Smooth muscle cell (in vitro differentiated cells): ENCODE measurements around the gene TMEM117. TPM values are rescaled to one million over a fixed set of nuclear protein-coding genes. Genes with fewer than 3 reads are reported as not detected.
"Not testable (repeated sequence)": the region's sequence is repeated elsewhere in the genome, so short reads cannot be mapped to it uniquely, and the experiment has no call there.

Source experiments
- DNase-seq: peaks from one replicate; lab custom pipeline; 2025; ENCODE audit not compliant: unreplicated experiment; lab: John Stamatoyannopoulos, UW
- H2AFZ ChIP-seq: fragments of 200-600 bp; sonication (generic); 2 replicates; pipeline ENCODE4 v1.6.0; 2016; ENCODE audit warnings: antibody characterized with exemption, low read depth, mild to moderate bottlenecking
- H3F3A ChIP-seq: fragments of 200-600 bp; sonication (generic); 2 replicates; pipeline ENCODE4 v1.6.0; 2017; ENCODE audit warnings: antibody characterized with exemption, low read depth
- H3K27ac ChIP-seq: fragments of 200-600 bp; sonication (generic); 2 replicates; pipeline ENCODE4 v1.5.1; 2016; ENCODE audit warnings: low read depth, mild to moderate bottlenecking
- H3K27me3 ChIP-seq: fragments of 200-600 bp; sonication (generic); 2 replicates; pipeline ENCODE4 v1.6.1; 2016; ENCODE audit warnings: low read depth, mild to moderate bottlenecking
- H3K36me3 ChIP-seq: fragments of 200-600 bp; sonication (generic); 2 replicates; pipeline ENCODE4 v1.5.1; 2016; ENCODE audit warnings: low read depth
- H3K4me1 ChIP-seq: fragments of 200-600 bp; sonication (generic); 2 replicates; pipeline ENCODE4 v1.5.1; 2016; ENCODE audit warnings: low read depth
- H3K4me2 ChIP-seq: fragments of 200-600 bp; sonication (generic); 2 replicates; pipeline ENCODE4 v1.6.0; 2016; ENCODE audit warnings: mild to moderate bottlenecking
- H3K4me3 ChIP-seq: fragments of 200-600 bp; sonication (generic); 2 replicates; pipeline ENCODE4 v1.5.1; 2016; ENCODE audit warnings: mild to moderate bottlenecking
- H3K79me2 ChIP-seq: fragments of 200-600 bp; sonication (generic); 2 replicates; pipeline ENCODE4 v1.6.0; 2016; ENCODE audit warnings: low read depth, mild to moderate bottlenecking
- H3K9ac ChIP-seq: fragments of 200-600 bp; sonication (generic); 2 replicates; pipeline ENCODE4 v1.6.0; 2016; ENCODE audit warnings: low read depth
- H3K9me3 ChIP-seq: fragments of 200-600 bp; sonication (generic); replicated peaks from 2 replicates; pipeline ENCODE4 v1.5.1; 2016; ENCODE audit warnings: low read depth
- H4K20me1 ChIP-seq: fragments of 200-600 bp; sonication (generic); 2 replicates; pipeline ENCODE4 v1.6.0; 2016; ENCODE audit warnings: low read depth
- CTCF ChIP-seq: fragments of 200-600 bp; sonication (generic); IDR thresholded peaks from 2 replicates; pipeline ENCODE4 v1.5.1; 2017; ENCODE audit warnings: borderline replicate concordance, mild to moderate bottlenecking, antibody characterized with exemption; ENCODE audit not compliant: insufficient read depth, poor library complexity, severe bottlenecking
- WGBS: methylation state at CpG from one replicate; pipeline ENCODE4 v1.1.7; 2016; ENCODE audit warnings: low lambda C conversion rate; 5-methylcytosine and 5-hydroxymethylcytosine counted together
- polyA plus RNA-seq: library from polyadenylated mRNA; unstranded; fragments of >200 nt; fragmentation: Nextera tagmentation; extraction: Ambion mirVana; gene quantifications from 2 replicates; pipeline ENCODE4 v1.2.1, GENCODE V29; 2016
- total RNA-seq: library from RNA; depleted of rRNA; stranded (reverse); fragments of >200 nt; gene quantifications from 2 replicates; pipeline ENCODE4 v1.2.3, GENCODE V29; 2014

The TMEM117 gene
- total and polyA plus RNA-seq, 2 experiments from 2014 or later = 13.0 to 38.9 TPM

DNA sequence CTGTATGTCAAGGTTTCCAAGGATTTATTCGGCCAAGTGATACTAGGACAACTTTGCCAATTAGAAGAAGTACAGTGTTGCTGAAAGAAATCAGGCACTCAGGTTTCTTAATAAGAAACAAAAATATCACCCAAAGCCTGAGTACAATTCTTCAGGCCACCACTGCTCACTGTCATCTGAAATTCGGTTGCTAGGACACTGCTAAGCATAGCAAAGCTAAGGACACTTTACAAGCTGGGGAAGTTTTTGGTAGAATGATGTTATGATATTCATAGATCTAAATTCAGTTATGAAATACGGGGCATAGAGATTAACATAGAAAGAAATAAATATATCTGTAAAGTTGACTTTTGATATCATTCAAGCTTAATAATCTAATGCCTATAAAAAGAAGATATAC, 535.1 kb downstream of the TMEM117 start:
- Histone ChIP-seq H2AFZ (no peak overlapping the region), H3K27ac (no peak overlapping the region), H3K9ac (no peak overlapping the region), H3K36me3 (no peaks in the 10 kb centered on the region), H3K9me3 (no peaks in the 10 kb centered on the region), H3K79me2 (no peaks in the 10 kb centered on the region), H4K20me1 (no peaks in the 10 kb centered on the region), H3K4me1 (no peaks in the 10 kb centered on the region), H3K4me2 (no peak overlapping the region), H3K27me3 (no peaks in the 10 kb centered on the region), H3F3A (no peaks in the 10 kb centered on the region), H3K4me3 (no peak overlapping the region)
- DNase-seq = no peak
- 86% methylated on average over 3 of the region's 3 CpGs for WGBS
- TF ChIP-seq CTCF = no peak

DNA sequence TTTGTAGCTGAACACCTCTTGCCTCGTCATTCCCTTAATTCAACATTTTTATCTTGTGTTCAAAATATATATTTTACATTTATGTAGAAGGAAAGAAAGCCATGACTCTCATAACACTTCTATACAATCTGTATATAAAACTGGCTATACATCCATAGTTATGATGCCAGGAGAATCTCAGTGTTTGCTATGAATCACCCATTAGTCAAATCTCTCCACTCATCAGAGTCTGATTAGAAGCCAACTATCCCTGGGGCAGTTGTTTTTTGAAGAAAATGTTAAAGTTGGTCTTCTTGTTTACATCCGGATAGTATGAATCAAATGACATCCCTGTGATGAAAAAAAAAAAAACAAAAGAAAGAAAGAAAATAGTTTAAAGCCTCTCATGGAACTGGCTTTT, 536.4 kb downstream of the TMEM117 start:
- H3K4me2 ChIP-seq = no peak overlapping the region

GRCh38 chr12:44375694-44376093, 539.8 kb downstream of the TMEM117 start:
- Histone ChIP-seq H3K4me1 (no peaks in the 10 kb centered on the region), H2AFZ (no peak overlapping the region), H3K79me2 (no peaks in the 10 kb centered on the region), H3K9ac (no peak overlapping the region), H4K20me1 (no peaks in the 10 kb centered on the region), H3K27ac (no peak overlapping the region), H3K4me3 (no peak overlapping the region), H3K27me3 (no peaks in the 10 kb centered on the region), H3K9me3 (no peaks in the 10 kb centered on the region), H3K4me2 (no peak overlapping the region), H3K36me3 (no peaks in the 10 kb centered on the region), H3F3A (no peaks in the 10 kb centered on the region)
- 95% methylated on average over 1 of the region's 1 CpG for WGBS
- no peak for TF ChIP-seq CTCF
- DNase-seq = no peak

More for the DNA sequence above, 536.4 kb downstream of the TMEM117 start:
- Histone ChIP-seq H3K9ac (no peak overlapping the region), H3K79me2 (no peaks in the 10 kb centered on the region), H3K27me3 (no peaks in the 10 kb centered on the region), H3K4me3 (no peak overlapping the region), H2AFZ (no peak overlapping the region), H4K20me1 (no peaks in the 10 kb centered on the region), H3K27ac (no peak overlapping the region), H3F3A (no peaks in the 10 kb centered on the region), H3K9me3 (no peaks in the 10 kb centered on the region), H3K4me1 (no peaks in the 10 kb centered on the region), H3K36me3 (no peaks in the 10 kb centered on the region)
- 89% methylated on average over 2 of the region's 2 CpGs for WGBS
- TF ChIP-seq CTCF = no peak
- DNase-seq = no peak

- Histone ChIP-seq H3K4me3 (no peak overlapping the region), H3K4me2 (no peak overlapping the region), H3K36me3 (no peaks in the 10 kb centered on the region), H3K27me3 (no peaks in the 10 kb centered on the region), H4K20me1 (no peaks in the 10 kb centered on the region), H3K79me2 (no peaks in the 10 kb centered on the region), H3K27ac (no peak overlapping the region), H2AFZ (no peak overlapping the region), H3K4me1 (no peaks in the 10 kb centered on the region), H3K9ac (no peak overlapping the region), H3F3A (no peaks in the 10 kb centered on the region), H3K9me3 (no peaks in the 10 kb centered on the region)
- TF ChIP-seq CTCF = no peak
- 81% methylated on average over 5 of the region's 5 CpGs for WGBS
- no peak for DNase-seq
Observed at GRCh38 chr12:44377443-44378187, 541.7 kb downstream of the TMEM117 start.

DNA sequence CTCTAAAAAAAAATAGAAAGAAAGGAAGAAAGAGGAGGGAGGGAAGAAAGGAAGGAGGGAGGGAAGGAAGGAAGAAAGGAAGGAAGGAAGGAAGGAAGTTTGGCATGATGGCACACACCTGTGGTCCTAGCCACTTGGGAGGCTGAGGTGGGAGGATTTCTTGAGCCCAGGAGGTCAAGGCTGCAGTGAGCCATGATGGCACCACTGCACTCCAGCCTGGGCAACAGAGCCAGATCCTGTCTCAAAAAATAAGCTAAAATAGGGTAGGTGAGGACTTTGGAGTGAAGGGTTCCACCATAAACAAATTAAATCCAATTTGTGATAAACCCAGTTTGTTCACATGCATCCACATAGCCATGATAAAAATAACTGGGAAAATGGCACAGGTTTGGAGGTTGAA, 543.2 kb downstream of the TMEM117 start:
- not testable (repeated sequence) for H3K4me3 ChIP-seq, H3K4me2 ChIP-seq, H3F3A ChIP-seq, H3K4me1 ChIP-seq, H3K79me2 ChIP-seq, H3K36me3 ChIP-seq, H4K20me1 ChIP-seq, H3K9ac ChIP-seq, H3K27ac ChIP-seq, DNase-seq, H3K27me3 ChIP-seq, H2AFZ ChIP-seq, H3K9me3 ChIP-seq
